Tibial nerve (tissue), 3 donors: ENCODE data around the gene ABCC8.

Experiments
- CTCF ChIP-seq, 5 experiments: fragments of 200-600 bp in 3 of 5; fragments of 450-650 bp in 2 of 5; sonication (generic) in 3 of 5; IDR thresholded peaks; one replicate each; pipeline ENCODE4 v1.5.1; 2016 to 2019; ENCODE audit warnings: antibody characterized with exemption in 5 of 5, mild to moderate bottlenecking in 3 of 5, moderate library complexity in 2 of 5
- POLR2A ChIP-seq, 2 donors: fragments of 450-650 bp; IDR thresholded peaks; one replicate each; pipeline ENCODE4 v1.6.1; 2017; ENCODE audit warnings: antibody characterized with exemption in 2 of 2, mild to moderate bottlenecking in 2 of 2, moderate library complexity in 2 of 2

GRCh38 chr11:17473071-17473744, 3.4 kb downstream of the ABCC8 start:
- TF ChIP-seq POLR2A (IDR thresholded peaks at IDR 0.05): no peak
- no peak for TF ChIP-seq CTCF (IDR thresholded peaks at IDR 0.05)
